Uterus (tissue), 4 donors: ENCODE results near the gene RXFP3. TPM values are rescaled to one million over a fixed set of nuclear protein-coding genes. Genes with fewer than 3 reads are reported as not detected.

ENCODE experiments used
- DNase-seq, 2 donors: peaks; one replicate each; pipeline ENCODE4 v3.0.0-alpha.2; 2019 to 2020
- H3K27ac ChIP-seq, 2 donors: fragments of 200-600 bp; sonication (generic); 1 replicate in 1 of 2; 2 replicates in 1 of 2; pipeline ENCODE4 v1.5.1; 2016 to 2018
- H3K27me3 ChIP-seq, 2 donors: fragments of 200-600 bp; sonication (generic); one replicate each; pipeline ENCODE4 v1.5.1; 2018 to 2019; ENCODE audit warnings: control low read depth in 1 of 2
- H3K36me3 ChIP-seq, 2 donors: fragments of 200-600 bp; sonication (generic); one replicate each; pipeline ENCODE4 v1.5.1; 2019; ENCODE audit warnings: control low read depth in 1 of 2
- H3K4me1 ChIP-seq, 2 donors: fragments of 200-600 bp; sonication (generic); one replicate each; pipeline ENCODE4 v1.5.1; 2018 to 2019; ENCODE audit warnings: control low read depth in 1 of 2
- H3K4me3 ChIP-seq, 2 donors: fragments of 200-600 bp; sonication (generic); 1 replicate in 1 of 2; 2 replicates in 1 of 2; pipeline ENCODE4 v1.5.1; 2018 to 2019; ENCODE audit warnings: mild to moderate bottlenecking in 1 of 2
- H3K9me3 ChIP-seq, 2 donors: fragments of 200-600 bp; sonication (generic); one replicate each; pipeline ENCODE4 v1.5.1; 2019; ENCODE audit warnings: control low read depth in 1 of 2
- POLR2A ChIP-seq, 2 donors: fragments of 450-650 bp; IDR thresholded peaks; one replicate each; pipeline ENCODE4 v1.6.1; 2016; ENCODE audit warnings: antibody characterized with exemption in 2 of 2, mild to moderate bottlenecking in 1 of 2, moderate library complexity in 1 of 2
- intact Hi-C: fragments of 100-400 bp; cut with DNase I; formaldehyde crosslinking; loops from one replicate; pipeline ENCODE4 v1.15.1; 2023; ENCODE audit warnings: low total_unique reads
- total RNA-seq, 4 donors: library from RNA; depleted of rRNA in 3 of 4; stranded (reverse); fragments of >200 nt in 3 of 4; gene quantifications; one replicate each; pipeline versions ENCODE4 v1.1.0 to v1.2.4, GENCODE V29; 2014 to 2023
- TF ChIP-seq, protein P1 (sequence below), 4 experiments: fragments of 200-600 bp in 2 of 4; fragments of 450-650 bp in 2 of 4; sonication (generic) in 2 of 4; IDR thresholded peaks; one replicate each; pipeline ENCODE4 v1.5.1; 2016 to 2019; ENCODE audit warnings: antibody characterized with exemption in 4 of 4, mild to moderate bottlenecking in 2 of 4, moderate library complexity in 1 of 4
- donor health status: DM: yes; HTN: yes; CAD: no.

RXFP3 gene, protein sequence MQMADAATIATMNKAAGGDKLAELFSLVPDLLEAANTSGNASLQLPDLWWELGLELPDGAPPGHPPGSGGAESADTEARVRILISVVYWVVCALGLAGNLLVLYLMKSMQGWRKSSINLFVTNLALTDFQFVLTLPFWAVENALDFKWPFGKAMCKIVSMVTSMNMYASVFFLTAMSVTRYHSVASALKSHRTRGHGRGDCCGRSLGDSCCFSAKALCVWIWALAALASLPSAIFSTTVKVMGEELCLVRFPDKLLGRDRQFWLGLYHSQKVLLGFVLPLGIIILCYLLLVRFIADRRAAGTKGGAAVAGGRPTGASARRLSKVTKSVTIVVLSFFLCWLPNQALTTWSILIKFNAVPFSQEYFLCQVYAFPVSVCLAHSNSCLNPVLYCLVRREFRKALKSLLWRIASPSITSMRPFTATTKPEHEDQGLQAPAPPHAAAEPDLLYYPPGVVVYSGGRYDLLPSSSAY
- not detected for total RNA-seq

DNA sequence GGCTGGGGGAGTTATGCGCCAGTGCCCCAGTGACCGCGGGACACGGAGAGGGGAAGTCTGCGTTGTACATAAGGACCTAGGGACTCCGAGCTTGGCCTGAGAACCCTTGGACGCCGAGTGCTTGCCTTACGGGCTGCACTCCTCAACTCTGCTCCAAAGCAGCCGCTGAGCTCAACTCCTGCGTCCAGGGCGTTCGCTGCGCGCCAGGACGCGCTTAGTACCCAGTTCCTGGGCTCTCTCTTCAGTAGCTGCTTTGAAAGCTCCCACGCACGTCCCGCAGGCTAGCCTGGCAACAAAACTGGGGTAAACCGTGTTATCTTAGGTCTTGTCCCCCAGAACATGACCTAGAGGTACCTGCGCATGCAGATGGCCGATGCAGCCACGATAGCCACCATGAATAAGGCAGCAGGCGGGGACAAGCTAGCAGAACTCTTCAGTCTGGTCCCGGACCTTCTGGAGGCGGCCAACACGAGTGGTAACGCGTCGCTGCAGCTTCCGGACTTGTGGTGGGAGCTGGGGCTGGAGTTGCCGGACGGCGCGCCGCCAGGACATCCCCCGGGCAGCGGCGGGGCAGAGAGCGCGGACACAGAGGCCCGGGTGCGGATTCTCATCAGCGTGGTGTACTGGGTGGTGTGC is at the start of gene RXFP3:
RXFP3 (plus strand) TSS at position 6 of the 636 bp plus-strand sequence; CDS start at position 361, 355 bp downstream.
- H3K4me3 ChIP-seq, result no peak within 1 kb of the TSS
- H3K9me3 ChIP-seq, result no peaks in the 10 kb centered on the region
- TF ChIP-seq, protein P1, sequence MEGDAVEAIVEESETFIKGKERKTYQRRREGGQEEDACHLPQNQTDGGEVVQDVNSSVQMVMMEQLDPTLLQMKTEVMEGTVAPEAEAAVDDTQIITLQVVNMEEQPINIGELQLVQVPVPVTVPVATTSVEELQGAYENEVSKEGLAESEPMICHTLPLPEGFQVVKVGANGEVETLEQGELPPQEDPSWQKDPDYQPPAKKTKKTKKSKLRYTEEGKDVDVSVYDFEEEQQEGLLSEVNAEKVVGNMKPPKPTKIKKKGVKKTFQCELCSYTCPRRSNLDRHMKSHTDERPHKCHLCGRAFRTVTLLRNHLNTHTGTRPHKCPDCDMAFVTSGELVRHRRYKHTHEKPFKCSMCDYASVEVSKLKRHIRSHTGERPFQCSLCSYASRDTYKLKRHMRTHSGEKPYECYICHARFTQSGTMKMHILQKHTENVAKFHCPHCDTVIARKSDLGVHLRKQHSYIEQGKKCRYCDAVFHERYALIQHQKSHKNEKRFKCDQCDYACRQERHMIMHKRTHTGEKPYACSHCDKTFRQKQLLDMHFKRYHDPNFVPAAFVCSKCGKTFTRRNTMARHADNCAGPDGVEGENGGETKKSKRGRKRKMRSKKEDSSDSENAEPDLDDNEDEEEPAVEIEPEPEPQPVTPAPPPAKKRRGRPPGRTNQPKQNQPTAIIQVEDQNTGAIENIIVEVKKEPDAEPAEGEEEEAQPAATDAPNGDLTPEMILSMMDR (IDR thresholded peaks at IDR 0.05), result no peak
- no peak for TF ChIP-seq POLR2A (IDR thresholded peaks at IDR 0.05)
- DNase-seq, result no peak
- H3K4me1 ChIP-seq, result peaks cover 0 to 7% of the 10 kb centered on the region in 2 donors
- intact Hi-C loops, result loop anchor here (10.0 kb wide), 1 partner anchor 492 kb away; the partner anchor contains the start of gene TARS1
- H3K27me3 ChIP-seq, result peaks cover 8 to 23% of the 10 kb centered on the region in 2 donors
- no peak within 1 kb of the TSS for H3K27ac ChIP-seq
- H3K36me3 ChIP-seq, result no peaks in the 10 kb centered on the region

DNA sequence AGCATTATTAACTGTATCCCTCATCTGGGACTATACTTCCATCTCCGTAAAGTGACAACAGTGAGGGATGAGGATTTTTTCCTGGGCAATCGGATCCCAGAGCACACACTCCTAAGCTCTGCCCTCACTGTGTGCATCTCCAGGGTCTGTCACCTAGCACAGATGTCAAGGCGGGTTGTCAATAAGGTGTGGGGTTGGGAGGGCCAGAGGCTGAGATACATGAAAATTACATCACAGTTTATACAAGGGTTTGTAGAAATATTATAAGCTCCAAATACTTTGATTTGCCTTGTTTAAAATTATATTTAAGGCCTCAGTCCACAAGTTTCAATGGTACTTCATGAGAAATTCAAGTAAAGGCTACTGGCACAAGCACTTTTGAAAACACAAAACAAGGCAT is 48.9 kb upstream of the RXFP3 start:
- no peak for DNase-seq
- intact Hi-C loops, result no loop called here
- Histone ChIP-seq H3K27me3 (no peaks in the 10 kb centered on the region), H3K4me3 (no peak overlapping the region), H3K9me3 (no peaks in the 10 kb centered on the region), H3K36me3 (no peaks in the 10 kb centered on the region), H3K27ac (no peak overlapping the region), H3K4me1 (no peaks in the 10 kb centered on the region)
- TF ChIP-seq, protein P1 (IDR thresholded peaks at IDR 0.05), result no peak
- TF ChIP-seq POLR2A (IDR thresholded peaks at IDR 0.05), result no peak

DNA sequence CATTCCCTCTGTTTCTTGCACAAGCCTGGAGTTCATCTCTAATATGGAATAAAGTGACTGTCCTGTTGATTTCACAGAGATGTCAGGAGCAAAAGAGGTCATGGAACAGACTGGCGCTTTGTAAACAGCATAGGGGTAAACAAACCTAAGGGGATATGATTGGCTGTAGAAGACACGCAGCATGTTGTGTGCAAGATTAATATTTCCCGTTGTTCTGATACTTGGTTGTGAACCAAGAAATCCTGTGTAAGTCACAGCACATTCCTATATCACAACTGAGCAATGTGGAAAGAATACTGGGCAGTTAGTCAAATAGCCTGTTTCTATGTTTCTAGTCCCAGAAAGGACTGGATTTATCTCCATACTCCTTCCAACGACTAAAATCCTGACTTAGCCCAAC is 47.6 kb upstream of the RXFP3 start:
- Histone ChIP-seq H3K36me3 (no peaks in the 10 kb centered on the region), H3K9me3 (no peaks in the 10 kb centered on the region), H3K27ac (no peak overlapping the region), H3K4me1 (no peaks in the 10 kb centered on the region), H3K4me3 (no peak overlapping the region), H3K27me3 (no peaks in the 10 kb centered on the region)
- intact Hi-C loops, result no loop called here
- no peak for DNase-seq
- TF ChIP-seq POLR2A (IDR thresholded peaks at IDR 0.05), result no peak
- TF ChIP-seq, protein P1 (IDR thresholded peaks at IDR 0.05), result no peak

DNA sequence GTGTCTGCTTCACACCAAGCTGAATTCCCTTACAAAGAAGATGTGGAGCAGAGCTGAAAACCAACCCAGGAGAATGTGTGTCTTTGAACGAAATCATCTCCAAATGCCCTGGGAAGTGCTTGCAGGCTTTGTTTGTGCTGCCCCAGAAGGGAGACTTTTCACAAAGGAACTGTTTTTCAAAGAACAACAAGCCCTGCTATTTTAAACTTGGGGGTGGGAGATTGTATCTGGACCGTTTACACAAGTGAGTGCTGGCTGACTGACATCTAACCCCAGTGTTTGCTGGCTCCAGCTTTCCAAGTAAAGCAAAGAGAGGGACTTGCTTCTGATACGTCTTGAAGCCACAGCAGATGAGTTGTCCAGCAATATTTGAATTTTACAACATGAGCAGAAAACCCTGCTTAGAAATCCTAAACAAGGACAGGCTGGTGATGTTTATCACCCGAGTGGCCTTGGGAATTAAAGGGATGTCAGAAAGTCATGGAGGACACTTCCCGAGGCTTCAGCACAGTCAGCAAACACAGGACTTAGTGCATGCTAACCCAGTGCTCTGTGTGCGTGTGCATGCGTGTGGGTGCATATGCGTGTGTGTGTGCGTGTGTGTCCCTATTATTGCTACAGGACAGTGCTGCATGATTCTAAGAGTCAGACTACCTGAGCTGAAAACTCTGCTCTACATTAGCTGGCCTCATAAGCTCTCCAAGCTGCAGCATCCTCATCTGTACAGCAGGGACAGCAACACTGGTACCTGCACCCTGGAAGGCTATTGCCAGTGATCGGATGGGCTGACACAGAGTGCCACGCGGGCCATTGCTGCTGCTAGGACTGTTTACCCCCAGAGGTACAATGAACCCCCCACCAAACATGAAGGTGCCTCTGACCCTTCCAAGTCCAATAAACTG is 45.8 kb upstream of the RXFP3 start:
- intact Hi-C loops, result no loop called here
- H3K4me3 ChIP-seq, result peak overlapping the region; percentile 23 to 37
- no peaks in the 10 kb centered on the region for H3K9me3 ChIP-seq
- TF ChIP-seq, protein P1 (IDR thresholded peaks at IDR 0.05), result peak in 2 of 4 experiments; percentile 14 to 17
- TF ChIP-seq POLR2A (IDR thresholded peaks at IDR 0.05), result no peak
- no peak for DNase-seq
- no peaks in the 10 kb centered on the region for H3K4me1 ChIP-seq
- H3K36me3 ChIP-seq, result no peaks in the 10 kb centered on the region
- H3K27ac ChIP-seq, result peak overlapping the region; percentile 45 to 88
- no peaks in the 10 kb centered on the region for H3K27me3 ChIP-seq
